GM03348 (cell line): ENCODE results near the gene CYP1A2.

Source experiments
- DNase-seq: peaks from one replicate; pipeline ENCODE4 v3.0.0; 2012; ENCODE audit warnings: low spot score

Gene CYP1A2

DNA sequence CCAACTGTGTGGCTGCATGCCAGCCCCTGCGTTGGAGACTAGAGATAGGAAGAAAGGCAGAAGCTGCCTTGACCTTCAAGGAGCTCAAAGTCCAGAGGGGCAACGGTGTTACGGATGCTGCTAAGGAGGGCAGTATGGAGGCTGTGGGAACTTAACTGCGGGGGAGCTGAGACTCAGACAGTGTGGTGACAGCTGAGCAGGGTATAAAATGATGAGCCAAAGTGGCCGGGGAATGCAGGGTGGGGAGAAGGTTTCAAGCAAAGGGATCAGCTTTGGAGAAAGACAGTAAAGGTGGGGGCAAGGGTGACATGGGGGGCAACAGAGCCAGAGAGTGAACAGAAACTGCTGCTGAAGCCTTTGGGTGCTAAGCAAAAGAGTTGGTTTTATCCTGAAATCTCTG is 6.2 kb upstream of the CYP1A2 start:
- no peak for DNase-seq

DNA sequence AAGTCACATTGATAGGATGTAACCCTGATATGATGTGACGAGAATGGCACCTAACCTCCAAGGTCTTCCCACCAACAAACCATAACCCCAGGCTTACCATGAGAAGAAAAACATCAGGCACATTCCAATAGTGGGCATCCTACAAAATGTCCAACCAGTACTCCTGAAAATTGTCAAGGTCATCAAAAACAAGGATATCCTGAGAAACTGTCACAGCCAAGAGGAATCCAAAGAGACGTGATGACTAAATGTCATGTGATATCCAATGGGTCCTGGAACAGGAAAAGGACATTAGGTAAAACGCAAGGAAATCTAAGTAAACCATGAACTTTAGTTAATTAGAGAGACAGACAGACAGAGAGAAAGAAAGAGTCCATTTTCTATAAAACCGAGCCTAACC is 2.3 kb upstream of the CYP1A2 start:
- DNase-seq, result no peak

DNA sequence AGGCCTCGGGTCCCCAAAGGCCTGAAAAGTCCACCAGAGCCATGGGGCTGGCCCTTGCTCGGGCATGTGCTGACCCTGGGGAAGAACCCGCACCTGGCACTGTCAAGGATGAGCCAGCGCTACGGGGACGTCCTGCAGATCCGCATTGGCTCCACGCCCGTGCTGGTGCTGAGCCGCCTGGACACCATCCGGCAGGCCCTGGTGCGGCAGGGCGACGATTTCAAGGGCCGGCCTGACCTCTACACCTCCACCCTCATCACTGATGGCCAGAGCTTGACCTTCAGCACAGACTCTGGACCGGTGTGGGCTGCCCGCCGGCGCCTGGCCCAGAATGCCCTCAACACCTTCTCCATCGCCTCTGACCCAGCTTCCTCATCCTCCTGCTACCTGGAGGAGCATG is 1.2 kb downstream of the CYP1A2 start:
- DNase-seq, result no peak

DNA sequence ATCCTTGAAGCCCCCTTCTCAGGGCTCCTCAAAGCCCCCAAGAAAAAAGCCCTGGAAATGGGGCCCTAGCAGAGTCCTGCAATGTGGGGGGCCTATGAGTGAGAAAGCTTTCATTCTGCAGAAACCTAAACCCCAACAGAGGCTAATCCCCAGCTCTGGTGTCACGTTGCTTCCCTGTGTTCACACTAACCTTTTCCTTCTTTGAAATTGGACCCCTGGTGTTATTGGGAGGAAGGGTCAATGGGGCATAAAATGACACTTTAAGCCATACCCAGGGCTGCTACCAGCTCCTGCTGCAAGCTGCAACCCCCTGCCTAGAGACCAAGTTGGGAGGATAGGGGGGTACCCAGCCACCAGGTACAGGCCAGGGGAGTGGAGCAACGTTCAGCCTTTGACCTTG is 2.1 kb downstream of the CYP1A2 start:
- no peak for DNase-seq

DNA sequence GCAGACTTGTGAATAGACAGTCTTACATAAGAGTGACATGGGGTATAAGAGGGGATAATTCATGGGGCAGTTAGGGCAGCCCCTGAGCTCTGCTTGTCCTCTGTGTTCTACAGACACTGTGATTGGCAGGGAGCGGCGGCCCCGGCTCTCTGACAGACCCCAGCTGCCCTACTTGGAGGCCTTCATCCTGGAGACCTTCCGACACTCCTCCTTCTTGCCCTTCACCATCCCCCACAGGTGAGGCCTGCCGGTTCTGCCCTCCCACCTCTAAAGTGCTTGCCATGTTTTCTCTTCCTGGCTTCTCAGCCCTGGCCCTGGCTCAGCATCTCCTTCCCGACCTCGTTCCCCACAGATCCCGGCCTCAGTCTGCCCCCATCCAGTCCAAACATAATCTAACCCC is 3.4 kb downstream of the CYP1A2 start:
- DNase-seq, result no peak

DNA sequence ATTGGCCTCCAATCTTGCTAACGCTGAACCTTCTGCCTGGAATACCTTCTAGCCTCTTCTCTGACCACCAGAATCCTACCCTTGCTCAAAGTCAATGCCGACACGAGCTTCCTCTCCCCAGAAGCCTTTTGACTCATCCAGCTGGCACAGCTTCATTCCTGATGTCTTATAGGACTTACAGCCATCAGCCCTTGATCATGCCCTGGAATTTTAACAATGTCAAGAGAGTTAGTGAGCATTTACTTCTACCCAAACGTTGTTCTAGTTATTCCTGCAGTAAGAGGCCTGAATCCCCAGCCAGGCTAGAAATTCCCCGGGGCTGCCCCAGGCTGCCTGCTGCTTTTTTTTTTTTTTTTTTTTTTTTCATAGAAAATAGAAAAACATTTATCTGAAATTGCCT is 3.9 kb downstream of the CYP1A2 start:
- DNase-seq, result peak; percentile 60

DNA sequence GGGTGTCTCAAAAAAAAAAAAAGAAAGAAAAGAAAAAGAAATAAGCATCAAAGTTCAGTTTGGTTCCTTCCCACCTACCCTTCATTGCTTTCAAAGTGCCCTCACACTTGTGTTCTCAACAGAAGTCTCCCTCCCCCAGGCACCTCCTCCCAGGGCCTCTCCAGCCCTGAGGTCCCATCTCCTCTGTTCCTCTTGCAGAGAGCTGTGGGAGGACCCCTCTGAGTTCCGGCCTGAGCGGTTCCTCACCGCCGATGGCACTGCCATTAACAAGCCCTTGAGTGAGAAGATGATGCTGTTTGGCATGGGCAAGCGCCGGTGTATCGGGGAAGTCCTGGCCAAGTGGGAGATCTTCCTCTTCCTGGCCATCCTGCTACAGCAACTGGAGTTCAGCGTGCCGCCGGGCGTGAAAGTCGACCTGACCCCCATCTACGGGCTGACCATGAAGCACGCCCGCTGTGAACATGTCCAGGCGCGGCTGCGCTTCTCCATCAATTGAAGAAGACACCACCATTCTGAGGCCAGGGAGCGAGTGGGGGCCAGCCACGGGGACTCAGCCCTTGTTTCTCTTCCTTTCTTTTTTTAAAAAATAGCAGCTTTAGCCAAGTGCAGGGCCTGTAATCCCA is 6.1 kb downstream of the CYP1A2 start:
- no peak for DNase-seq

DNA sequence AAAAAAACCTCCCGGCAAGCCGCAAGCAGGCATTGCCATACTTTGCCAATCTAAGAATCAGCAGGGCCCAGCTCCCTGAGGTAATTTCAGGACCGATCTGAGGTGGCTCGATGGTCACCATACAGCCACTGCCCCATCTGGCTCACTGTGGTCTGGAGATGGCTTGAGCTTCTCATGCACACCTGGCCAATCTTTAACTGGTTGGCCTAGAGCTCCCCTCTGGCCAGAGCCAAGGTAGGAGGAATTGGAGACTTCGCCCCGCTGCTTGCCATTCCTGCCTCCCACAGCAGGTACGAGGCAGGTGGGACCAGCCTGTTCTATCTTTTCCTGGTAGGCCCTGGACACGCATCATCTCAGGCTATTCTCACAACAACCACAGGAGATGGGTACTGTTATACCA is 10.1 kb downstream of the CYP1A2 start:
- DNase-seq, result no peak

DNA sequence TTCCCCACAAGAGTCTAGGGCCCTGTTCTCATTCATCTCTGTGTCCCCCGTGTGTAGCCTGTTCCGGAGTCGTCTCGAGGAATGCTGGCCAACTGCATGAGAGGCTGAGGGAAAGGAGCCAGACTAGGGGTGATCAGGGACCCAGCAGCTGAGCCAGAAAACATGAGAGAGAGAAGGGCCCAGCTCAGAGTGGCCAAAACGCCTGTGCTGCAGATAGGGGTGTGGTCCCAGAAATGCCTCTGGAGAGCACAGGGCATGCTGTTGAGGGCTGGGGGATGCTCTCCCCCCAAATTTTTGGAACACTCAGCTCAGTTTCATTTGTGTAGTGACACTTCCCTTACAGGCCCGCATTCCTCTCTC is 14.1 kb downstream of the CYP1A2 start:
- DNase-seq, result no peak

DNA sequence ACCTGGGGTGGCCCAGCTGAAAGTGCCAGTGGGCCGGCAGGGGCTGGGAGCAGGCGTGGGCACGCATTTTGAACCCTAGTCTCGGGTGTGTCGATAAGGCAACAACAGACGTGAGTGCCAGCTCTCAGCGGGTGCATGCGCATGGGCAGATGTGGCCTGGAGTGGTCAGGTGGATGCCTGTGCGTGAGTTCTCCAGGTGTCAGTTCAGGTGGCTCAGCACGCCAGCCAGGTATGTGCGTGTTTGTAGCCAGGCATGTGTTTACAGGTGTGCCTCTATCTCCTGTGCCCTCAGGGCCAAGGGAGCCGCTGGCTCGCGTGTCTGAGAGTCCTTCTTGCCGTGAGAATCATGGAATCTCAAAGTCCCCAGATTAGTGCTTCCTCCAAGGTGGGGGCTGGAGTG is 14.8 kb downstream of the CYP1A2 start:
- DNase-seq, result no peak

DNA sequence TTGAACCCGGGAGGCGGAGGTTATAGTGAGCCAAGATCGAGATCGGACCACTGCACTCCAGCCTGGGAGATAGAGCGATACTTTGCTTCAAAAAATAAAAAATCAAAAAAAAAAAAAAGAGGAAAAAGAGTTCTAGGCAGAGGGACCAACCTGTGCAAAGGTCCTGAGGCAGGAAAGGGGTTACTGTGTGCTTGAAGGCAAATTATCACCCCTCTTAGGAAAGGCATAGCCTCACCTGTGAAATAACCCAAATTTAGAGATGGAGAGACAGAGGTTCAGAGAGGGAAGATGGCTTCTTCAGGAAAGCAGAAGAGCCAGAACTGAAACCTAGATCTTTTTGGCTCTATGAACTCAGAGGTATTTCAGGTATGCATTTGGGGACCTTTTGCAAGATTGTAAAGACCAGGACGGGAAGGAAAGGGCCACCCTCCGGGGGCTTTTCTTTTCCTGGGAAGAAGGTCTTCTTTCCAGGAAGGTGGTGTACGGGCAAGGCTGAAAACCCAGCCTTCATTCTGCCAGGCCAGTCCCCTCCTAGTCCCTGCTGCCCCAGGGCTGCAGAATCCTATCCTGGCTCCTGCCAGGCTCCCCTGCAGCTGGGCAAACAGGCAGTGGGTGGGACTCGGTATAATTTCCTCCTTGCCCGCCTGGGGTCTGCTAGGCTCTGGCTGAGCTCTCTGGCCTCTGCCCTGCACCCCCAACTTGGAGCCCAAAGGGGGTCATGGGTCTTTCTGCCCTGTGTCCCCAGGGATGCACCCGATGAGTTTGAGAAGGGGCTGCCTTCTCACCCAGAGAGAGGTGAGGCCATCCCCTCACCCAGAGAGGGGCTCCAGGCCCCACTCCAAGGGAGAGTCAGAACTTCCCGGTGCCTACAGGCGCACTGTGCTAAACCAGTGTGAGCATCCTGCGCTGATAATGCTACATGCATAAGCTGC is 18.8 kb downstream of the CYP1A2 start:
- no peak for DNase-seq

DNA sequence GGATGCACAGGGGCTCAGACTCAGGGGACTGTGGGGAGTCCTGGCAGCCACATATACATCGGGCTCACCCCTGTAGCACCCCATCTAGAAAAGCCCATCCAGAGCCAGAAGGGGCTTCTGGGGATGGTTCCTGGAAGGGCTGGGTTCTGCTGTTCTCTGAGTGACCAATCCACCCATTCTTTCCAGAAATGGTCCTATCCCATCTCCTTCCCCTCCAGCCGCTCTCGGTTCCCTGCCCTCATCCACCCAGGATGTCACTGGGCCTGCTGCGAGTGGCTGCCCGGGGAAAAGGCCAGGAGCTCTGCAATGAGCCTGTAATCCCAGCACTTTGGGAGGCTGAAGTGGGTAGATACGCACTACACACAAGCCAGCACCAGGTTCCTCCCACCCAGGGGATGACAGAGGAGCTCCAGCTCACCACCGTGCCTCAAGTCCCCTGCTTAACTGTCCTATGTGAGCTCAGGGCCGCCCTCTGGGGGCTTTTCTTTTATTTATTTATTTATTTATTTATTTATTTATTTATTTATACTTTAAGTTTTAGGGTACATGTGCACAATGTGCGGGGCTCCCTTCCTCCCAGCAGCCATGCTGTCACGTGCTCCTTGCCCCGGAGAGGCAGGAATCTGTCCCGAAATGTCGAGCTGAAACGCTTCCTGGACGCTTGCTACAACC is 19.6 kb downstream of the CYP1A2 start:
- DNase-seq, result no peak

DNA sequence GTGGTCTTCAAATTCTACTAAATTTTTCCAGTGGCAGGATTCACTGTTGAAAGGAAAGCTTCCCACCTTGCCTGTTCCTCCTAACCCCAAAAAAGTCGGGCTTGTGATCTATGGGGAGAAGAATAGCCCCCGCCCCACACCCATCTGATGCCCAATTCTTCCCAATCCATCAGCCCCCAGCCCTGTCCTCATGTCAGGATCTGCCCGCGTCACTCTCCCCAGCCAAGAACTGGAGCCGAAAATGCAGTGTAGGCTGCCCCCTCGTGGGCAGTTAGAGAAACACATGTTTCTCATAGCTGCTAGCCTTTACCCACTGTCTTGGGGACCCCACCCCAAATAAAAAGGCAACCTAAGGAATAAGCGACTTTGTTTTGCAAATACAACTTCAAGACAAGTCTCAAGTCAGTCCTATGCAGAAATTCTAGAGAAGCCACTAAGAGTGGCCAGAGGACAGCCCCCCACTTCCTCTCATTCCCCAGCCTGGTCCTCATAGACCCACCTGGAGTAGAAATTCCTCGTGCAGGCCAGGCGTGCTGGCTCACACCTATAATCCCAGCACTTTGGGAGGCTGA is 20.2 kb downstream of the CYP1A2 start:
- DNase-seq, result peak; percentile 88

DNA sequence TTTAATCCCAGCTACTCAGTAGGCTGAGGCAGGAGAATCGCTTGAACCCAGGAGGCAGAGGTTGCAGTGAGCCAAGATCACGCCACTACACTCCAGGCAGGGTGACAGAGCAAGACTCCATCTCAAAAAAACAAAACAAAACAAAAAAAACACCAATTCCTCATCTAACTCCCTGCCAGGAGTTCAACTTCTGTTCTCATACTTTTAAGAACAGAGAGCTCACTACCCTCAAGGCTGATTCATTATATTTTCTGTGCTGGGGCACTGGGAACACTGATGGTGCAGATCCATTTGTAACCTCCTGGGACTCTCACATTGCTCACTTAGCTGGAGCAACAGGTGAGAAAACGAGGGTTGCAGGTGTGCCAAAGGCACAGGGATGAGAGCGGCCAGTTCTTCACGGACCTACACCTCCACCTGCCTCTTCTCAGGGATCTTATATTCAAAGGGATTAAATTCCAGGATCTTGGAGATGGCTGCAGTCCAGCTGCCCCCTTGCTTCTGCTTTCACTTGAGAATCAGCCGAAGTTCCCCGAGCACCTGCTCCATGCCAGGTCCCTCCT is 20.9 kb downstream of the CYP1A2 start:
- no peak for DNase-seq

DNA sequence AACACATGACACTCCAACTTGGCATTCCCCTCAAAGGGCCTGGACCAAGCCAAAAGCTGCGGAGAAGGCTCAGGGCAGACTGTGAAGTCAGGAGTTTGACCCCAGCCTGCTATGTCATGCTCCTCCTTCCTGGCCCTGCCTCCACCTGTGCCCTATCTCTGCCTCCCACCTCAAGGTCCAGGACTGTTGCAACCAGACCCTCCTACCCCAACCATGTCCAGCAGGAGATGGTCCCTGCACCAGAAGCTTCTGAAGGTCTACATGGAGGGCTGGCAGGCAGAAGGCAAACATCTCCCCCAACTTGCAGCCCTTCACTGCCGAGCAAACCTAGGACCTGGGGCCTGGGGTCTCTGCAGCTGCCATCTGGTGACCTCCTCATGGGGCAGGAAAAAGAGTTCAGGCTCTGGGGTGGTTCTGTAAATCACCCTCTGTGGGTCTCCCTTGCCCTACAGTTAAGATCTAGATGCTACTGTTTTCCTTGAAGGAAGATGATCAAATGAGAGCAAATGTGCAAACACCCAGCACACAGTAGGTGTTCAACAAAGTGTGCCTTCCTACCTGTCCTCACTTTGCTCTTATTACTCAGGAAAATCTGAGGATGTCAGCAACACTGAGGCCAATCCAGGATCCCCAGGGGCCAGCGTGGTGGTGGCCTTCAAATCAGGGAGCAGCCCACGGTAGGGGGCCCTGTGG is 21.7 kb downstream of the CYP1A2 start:
- DNase-seq, result no peak

DNA sequence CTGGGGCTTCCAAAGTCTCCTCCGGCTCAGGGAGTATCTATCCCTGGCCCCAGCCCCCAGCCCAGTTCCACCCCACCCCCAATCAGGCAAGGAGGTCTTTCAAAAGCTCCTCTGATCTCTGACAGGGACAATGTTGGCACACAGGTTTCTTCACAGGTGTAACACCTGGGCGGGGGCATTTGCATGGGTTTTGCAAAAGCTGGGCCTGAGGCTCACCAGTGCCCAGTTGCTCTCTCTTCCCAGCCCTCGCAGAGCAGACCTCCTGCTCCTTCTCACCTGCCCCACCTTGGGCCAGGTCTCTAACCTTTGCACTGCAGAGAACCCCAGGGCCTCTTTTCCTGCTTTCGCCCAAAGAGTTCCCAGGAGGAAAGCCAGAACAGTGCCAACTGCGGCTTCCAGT is 24.7 kb downstream of the CYP1A2 start:
- DNase-seq, result no peak

DNA sequence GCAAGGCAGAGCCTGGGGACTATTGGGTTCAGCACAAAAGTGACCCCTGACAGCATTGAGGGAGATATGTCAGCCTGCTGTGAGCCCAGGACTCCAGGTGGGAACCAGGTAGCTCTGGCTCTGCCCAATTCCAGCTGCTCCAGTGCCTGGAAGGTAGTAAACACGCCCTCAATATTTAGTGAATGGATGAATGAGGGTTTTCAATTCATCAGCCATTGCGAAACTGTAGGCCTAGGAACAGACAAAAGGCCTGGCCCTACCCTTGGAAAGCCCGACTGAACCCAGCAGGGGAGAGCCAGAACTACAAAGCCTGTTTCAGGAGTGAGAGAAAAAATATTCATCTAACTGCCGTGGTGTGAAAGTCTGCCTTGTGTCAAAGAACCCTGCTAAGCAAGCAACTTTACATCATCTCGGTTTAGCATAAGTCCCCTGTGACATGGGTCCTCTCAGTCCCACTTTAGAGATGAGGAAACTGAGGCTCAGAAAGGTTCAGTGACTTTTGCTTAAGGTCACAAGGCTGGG is 25.1 kb downstream of the CYP1A2 start:
- DNase-seq, result no peak

DNA sequence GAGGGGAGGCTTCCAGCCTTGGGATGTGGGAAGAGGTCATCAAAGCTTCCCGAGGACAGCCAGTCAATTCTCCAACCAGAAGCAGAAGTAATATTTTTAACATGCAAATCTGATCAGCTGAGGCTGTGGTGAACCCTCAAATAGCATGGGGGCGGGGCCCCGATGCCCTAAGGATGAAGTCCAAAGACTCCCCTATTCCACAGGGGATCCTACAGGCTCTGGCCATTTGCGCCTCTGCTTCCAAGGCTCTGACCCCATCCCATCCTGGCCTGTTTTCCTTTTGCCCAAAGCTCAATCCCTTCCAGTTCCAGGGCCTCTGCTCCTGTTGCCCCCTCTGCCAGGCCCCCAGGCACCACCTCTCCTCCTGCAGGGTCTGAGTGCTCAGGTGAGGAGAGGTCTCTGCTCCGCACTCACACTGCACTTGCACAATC is 26.5 kb downstream of the CYP1A2 start:
- no peak for DNase-seq

DNA sequence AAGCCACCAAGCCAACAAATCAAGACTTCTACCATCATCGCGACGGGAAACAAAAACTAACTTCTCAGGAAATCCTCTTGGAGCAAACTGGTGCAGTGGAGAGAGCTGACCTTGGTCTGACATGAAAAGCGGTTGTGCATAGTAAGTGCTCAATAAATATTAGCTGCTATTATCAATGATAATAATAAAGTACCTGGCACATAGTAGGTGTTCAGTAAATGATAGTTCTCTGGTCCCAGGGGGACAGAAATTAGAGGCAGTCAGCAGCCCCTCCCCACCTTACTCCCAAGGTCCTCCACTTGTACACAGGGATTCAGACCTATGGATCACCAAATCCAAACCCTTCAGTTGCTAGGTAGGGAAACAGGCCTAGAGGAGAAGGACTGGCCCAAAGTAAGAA is 27.2 kb downstream of the CYP1A2 start:
- no peak for DNase-seq

DNA sequence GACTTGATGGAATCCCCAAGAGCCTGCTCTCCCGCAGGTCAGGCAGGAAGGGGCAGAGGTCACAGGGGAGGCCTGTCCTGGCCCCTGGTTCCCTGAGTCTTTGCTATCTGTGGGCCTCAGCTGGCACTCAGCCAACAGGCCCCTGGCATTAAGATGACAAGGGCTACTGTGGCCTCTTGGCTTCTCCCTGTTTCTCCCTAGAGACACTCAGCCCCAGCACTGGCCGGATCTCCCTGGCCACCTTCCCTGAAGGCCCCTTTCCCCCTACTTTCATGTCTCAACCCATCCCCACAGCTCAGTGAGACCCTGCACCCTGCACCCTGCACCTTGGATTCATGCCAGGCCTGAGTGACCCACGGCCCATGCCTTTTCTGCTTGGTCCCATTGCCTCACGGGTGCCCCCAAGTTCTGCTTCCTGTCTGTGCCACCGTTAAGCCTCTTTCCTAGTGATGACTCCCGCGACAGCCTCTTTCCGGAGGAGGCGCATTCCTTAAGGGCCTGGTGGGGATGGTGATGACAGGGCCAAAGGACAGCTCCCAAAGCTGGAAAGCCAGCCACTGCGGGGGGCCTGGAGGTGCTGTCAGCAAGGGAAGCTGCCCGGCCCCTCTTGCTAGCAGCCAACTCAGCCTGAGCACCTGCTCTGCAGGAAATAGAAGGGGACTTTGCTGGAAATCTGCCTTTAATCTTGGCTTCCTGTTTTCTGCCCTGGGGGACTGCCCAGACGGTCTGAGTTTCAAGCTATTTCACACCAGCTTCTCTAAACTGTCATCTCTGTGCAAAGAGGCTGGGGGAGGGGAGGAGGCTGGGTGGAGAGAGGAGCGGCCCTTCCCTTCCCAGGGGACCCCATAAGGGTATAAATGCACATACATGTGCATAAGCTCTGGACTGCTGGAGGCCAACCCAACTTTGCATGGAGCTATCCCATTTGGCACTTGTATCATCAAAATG is 28.4 kb downstream of the CYP1A2 start:
- DNase-seq, result no peak
